Measurements from ENCODE around the gene CISD1. TPM values are rescaled to one million over a fixed set of nuclear protein-coding genes. Genes with fewer than 3 reads are reported as not detected.

Gene CISD1
- total RNA-seq, 1 donor from 2014 or later = 46.3 TPM

DNA sequence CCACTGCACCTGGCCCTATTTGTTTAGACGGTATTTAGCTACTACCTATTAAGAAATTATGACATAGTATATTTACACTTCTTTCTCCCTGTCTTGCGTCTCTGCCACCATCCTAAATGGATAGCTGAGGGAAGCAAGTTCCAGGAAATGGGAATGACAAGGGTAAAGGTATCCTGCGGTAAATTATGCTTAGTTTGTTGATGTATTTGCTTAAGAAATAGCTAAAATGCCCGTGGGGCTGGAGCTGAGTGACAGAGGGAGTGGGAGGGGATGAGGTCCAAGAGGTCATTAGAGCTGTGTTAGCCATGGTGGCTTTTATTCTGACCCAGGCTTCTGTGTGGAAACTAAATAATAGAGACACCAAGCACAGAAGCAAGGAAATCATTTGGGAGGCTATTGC, 36.9 kb downstream of the CISD1 start:
- no peak for DNase-seq (ENCODE audit: low read depth)

DNA sequence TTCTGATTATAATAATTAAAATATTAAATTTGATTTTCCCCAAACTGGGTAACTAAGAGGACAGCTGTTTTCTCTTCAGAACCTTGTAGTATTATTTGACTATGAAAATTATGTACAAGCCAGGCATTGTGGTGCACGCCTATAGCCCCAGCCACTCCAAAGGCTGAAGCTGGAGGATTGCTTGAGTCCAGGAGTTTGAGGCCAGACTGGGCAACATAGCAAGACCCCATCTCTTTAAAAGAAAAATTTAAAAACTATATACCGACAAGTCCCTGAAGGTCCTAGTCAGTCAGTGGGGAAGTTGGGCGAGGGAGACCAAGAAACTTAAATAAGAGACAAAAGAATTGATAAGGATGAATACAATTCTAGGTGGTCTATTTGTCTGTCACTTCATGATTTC, 38.7 kb downstream of the CISD1 start:
- DNase-seq (ENCODE audit: low read depth) = no peak

DNA sequence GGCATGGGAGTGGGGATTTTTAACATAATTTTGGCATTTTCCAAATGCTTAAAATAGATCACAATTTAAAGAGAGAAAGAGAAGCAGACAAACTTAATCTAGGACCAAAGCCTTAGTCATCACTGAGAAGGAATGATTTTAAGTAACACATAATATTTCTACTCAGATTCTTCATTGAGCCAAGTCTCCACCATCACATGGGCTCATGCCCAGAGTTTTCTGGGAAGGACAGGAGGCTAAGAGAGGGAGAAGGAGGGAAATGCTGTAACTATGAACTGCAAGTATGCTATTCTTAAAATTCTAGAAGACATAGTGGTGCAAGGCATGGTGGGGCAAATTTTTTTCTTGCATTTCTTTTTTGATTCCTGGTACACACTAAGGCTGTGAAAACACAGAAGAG, 42.1 kb downstream of the CISD1 start:
- no peak for DNase-seq (ENCODE audit: low read depth)

DNA sequence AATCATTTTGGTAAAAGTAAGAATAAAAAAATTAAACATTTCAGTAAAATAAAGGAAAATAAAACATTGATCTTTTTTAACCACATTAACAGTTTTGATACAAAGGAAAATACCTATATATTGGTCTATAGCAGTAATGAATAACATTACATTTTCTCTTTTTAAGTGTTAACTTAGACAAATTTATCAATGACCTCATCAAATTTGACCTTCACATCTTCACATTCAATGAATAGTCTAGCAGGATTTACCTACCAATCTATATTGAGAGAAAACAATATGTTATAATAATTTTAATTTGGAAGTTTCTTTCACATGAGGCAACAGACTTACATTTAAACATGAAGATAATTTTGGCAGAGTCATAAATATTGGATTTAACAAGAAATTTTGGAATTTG, 47.9 kb downstream of the CISD1 start:
- DNase-seq (ENCODE audit: low read depth) = no peak

DNA sequence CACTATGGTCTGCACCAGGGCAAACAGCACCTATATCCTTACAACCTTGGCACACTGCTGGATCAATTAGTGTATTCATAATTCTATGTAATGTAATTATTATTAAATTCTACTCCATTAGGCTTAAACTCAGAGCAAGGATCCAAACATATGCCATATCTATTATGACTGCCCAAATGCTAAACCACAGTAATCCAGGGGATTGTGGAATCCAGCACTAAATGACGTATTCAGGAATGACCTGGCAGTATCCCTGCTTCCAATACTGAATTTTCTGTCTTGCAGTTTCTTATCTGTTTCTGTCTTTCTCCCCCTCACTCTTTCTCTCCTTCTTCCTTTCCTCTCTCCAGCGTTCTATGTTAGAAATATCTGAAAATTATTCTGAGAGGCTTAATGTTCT, 49.4 kb downstream of the CISD1 start:
- DNase-seq (ENCODE audit: low read depth) = no peak

DNA sequence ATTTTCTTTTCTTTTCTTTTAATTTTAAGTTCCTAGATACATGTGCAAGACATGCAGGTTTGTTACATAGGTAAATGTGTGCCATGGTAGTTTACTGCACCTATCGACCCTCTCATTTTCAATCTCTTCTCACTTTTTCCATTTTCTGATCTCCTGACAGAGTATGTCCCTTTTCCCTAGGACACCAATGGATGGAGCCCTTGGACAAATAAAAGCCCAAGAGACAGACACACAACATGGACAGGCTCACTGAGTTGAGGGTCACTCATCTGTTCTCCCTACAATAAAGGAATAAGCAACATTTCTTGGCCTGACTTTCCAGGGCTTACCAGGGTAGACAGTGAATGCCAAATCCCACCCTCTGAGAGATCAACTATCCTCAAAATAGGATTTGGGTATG, 50.6 kb downstream of the CISD1 start:
- no peak for DNase-seq (ENCODE audit: low read depth)

DNA sequence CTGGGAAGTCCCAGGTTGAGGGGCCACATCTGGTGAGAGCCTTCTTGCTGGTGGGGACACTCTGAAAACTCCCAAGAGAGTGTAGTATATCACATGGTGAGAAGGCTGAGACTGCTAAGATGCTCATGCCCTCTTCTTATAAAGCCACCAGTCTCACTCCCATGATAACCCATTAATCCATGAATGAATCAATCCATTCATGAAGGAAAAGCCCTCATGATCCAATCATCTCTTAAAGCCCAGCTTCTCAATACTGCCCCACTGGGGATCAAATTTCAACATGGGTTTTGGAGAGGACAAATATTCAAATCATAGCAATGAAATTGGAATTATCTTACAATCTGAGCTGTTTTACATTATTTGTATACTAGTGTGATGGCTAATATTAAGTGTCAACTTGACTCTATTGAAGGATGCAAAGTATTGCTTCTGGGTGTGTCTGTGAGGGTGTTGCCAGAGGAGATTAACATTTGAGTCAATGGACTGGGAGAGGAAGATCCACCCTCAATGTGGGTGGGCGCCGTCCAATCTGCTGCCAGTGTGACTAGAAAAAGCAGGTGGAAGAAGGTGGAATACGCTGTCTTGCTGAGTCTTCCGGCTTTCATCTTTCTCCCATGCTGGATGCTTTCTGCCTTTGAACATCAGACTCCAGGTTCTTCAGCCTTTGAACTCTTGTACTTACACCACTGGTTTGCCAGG, 51.5 kb downstream of the CISD1 start:
- no peak for DNase-seq (ENCODE audit: low read depth)

DNA sequence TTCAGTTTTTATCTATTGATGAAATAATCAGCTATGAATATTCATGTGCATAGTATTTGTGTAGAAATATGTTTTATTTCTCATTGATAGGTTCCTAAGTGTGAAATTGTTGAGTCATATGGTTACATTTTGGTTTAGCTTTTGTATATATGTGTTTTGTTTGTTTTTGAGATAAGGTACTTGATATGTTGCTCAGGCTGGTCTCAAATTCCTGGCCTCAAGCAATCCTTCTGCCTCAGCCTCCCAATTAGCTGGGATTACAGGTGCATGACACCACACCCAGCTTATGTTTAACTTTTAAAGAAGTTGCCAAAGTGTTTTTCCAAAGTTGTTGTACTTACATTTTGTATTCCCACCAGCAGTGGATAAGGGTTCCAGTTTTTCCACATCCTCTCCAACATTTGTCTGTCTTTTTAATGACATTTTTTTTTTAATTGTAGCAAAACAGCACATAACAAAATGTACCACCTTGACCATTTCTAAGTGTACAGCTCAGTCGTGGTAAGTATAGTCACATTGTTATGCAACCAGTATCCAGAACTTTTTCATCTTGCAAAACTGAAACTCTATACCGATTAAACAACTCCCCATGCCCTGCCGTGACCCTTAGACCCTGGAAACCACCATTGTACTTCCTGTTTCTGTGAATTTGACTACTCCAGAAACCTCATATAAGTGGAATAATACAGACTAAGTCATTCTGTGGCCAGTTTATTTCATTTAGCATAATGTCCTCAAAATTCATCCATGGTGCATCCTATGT, 53.3 kb downstream of the CISD1 start:
- peak; percentile 25 for DNase-seq (ENCODE audit: low read depth)

DNA sequence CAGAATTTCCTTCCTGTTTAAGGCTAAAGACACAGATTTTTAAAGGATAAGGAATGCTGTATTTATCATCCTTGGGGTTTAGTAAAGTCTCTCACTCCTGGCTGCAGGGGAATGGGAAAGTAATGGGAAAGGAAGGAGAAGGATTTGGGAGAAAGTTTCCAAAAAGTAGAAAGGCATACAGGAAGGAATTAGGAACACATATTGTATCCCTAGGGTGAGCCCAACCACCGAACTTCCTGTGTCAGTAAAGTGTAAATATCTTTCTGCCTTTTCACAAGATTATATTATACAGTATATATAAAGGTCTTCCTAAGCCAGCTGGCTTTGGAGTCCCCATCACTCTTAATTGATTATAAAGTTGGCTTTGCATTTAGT, 53.9 kb downstream of the CISD1 start:
- no peak for DNase-seq (ENCODE audit: low read depth)

DNA sequence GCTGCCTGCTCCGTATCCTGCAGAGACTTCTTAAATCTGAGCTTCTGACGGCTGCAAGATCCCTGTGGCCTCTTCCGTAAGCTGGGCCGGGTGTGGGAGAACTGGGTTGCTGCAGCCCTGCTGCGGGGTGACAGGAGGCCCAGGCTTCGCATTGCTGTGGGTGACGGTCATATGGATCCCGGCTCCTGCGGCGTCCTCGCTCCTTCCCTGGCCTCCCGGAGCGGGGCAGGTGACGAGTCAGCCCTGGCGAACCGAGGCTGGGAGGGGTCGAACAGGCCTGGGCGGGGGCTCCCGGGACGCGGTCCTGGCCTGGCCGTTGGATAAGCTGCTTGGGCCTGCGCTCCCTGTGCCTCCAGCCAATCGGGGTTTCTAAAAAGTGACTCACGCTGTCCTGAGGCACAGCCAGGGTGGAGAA, 58.0 kb downstream of the CISD1 start:
- no peak for DNase-seq (ENCODE audit: low read depth)

DNA sequence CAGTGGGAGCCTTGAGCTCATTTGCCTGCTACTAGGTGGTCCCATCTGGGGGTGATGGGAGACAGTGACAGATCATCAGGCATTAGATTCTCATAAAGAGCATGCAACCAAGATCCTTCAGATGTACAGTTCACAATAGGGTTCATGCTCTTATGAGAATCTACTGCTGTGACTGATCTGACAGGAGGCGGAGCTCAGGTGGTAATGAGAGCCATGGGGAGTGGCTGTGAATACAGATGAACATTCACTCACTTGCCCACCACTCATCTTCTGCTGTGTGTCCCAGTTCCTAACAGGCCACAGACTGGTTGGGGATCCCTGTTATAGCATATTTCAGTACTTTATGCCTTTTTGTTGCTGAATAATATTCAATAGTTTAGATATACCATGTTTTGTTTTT, 59.3 kb downstream of the CISD1 start:
- no peak for DNase-seq (ENCODE audit: low read depth)

DNA sequence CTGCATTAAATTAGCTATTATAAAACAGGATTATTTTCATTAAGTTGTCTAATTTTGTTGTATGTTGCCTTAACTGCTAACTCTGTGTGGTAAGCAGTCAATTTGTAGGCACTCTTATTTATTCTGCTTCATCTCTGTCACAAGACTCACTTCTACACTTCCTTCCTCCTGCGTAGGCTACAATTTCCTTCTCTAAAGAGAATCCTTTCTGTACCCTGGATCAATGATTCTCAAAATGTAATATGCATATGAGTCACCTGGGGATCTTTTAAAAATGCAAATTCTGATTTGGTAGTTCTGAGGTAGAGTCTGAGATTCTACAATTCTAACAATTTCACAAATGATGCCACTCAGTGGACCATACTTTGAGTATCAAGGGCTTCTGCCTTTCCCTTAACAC, 61.5 kb downstream of the CISD1 start:
- no peak for DNase-seq (ENCODE audit: low read depth)

DNA sequence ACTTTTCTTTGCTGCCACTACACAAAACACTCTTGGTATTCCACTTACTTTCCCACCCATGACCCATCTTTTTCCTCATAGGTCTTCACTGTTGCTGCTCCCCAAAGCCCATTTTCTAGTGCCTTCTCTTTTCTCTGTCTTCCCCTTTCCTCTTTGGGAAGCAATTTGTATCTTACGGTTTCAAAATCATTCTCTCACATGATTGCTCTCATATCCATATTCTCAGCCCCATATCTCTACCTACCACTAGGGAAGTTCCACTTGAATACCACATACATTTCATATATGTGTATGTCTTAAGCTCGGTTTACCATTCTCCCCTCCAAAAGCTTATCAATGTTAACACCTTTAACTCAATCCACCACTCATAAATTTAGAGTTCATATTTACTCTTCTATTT, 62.7 kb downstream of the CISD1 start:
- no peak for DNase-seq (ENCODE audit: low read depth)

DNA sequence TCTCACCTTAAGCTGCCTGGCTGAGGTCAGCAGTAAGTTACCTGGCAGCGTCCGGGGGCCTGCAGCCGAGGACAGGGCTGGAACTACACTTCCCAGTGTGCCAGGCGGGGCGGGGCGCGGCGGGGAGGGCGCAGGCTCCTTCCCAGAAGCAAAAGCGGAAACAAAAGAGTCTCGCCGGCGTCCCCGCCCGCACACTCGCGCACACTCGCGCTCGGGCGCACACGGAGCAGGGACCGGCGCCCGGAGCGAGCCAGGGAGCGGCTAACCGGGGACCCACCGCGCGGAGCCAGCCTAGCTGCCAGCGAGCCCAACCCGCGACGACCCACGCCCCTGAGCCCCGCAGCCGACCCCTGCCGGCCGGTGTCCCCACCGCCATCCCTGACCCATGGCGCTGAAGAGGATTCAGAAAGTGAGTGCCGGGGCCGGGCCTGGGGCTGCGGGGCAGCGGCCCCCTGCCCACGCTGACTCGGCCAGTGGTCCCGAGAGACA, 65.9 kb downstream of the CISD1 start, which contains the start of gene UBE2D1:
TSS of gene UBE2D1 (plus strand) at position 190 of the 489 bp plus-strand sequence. CDS start at position 386, 196 bp downstream.
- DNase-seq (ENCODE audit: low read depth) = peak; percentile 83

DNA sequence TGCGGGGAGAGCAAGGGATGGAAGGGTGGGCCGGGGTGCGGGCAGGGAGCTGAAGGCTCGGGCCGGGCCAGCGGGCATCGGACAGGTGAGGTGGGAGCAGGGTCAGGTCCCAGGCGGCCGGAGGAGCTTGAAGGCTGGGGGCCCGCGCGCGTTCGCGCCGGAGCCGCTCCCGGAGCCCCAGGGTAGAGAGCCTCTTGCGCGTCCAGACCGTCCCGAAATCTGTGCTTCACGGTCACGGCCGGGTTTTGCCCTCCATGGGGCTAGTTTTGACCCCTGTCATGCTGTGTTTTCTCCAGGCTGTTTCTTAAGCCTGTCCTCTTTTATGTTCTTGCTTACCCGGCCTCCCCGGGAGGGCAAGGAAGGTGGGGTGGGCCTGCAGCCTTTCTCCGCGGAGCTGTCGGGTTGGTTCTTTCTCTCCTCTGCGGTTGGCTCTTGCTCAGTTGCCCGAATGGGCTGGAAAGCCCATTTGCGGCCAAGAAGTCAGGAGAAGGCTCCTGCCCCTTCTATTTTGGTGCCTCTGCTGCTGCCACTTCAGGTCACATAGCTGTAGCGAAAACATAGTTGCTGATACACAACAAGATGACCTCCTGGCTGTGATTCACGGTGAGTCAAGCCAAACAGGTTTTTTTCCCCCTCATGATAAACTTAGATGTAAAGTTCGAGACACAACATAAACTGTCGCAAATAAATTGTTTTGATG, 66.5 kb downstream of the CISD1 start:
- peak; percentile 80 for DNase-seq (ENCODE audit: low read depth)

DNA sequence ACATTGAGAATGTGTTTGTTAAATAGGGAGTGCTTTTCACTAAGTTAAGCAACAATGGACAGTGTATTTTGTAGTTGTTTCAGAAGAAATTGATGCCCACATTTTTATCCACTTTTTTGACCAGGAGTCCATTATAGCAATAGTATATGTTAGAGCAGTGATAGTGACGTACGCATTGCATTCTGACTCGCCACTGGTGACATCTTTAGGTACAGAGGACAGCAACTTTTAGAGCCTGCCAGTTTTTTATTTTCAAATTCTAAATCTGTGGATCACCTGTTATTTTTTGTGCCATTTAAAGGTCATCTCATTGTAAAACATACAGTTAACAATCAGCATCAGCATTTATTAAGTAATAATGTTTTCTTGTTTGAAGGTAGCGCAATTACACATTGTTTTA, 67.3 kb downstream of the CISD1 start:
- DNase-seq (ENCODE audit: low read depth) = no peak

Other genes starting within 250 kb of the CISD1 start
- gene IPMK, start 1.3 kb upstream of the CISD1 start, total RNA-seq = 7.3 and 11.2 TPM in 2 replicates
- gene UBE2D1, start 65.8 kb downstream of the CISD1 start, total RNA-seq = 36.9 and 53.4 TPM in 2 replicates
- 17.7 and 22.1 TPM in 2 replicates for gene TFAM, start 116.2 kb downstream of the CISD1 start, total RNA-seq
- gene BICC1, start 243.7 kb downstream of the CISD1 start, total RNA-seq = 10.3 and 10.6 TPM in 2 replicates

Measured in myocyte (in vitro differentiated cells).